H1 (cell line): ENCODE measurements around the gene GLI1. TPM values are rescaled to one million over a fixed set of nuclear protein-coding genes. Genes with fewer than 3 reads are reported as not detected.

Source experiments
- CTCF ChIA-PET: fragments of 300-600 bp; sonication (Branson Sonifier 250); formaldehyde crosslinking; loops from one replicate; lab custom pipeline; 2021; ENCODE audit not compliant: partially characterized antibody; lab: Charles Lee
- POLR2A ChIA-PET: fragments of 300-600 bp; sonication (Branson Sonifier 250); formaldehyde crosslinking; loops from one replicate; lab custom pipeline; 2021; ENCODE audit warnings: inconsistent platforms; ENCODE audit not compliant: partially characterized antibody; lab: Charles Lee
- DNase-seq, 2 experiments: peaks; one replicate each; pipeline versions ENCODE4 v3.0.0 to v3.0.0-alpha.2; 2010 to 2022; ENCODE audit warnings: low spot score in 2 of 2, low read depth in 1 of 2, mixed read lengths in 1 of 2
- FAIRE-seq: peaks from 2 replicates; lab custom pipeline; 2011; peaks lifted over from hg19 to GRCh38; lab: Jason Lieb, UNC
- H2AFZ ChIP-seq: 2 replicates; pipeline ENCODE4 v1.8.1; 2012; ENCODE audit warnings: low read length, inconsistent platforms
- H2AK5ac ChIP-seq: 2 replicates; pipeline ENCODE4 v1.6.1; 2013; ENCODE audit warnings: low read depth, low read length
- H2BK120ac ChIP-seq: replicated peaks from 2 replicates; pipeline ENCODE3; 2013; ENCODE audit warnings: low read depth, low read length, inconsistent platforms
- H2BK12ac ChIP-seq: 2 replicates; pipeline ENCODE4 v1.6.1; 2013; ENCODE audit warnings: low read depth, low read length
- H2BK15ac ChIP-seq: 2 replicates; pipeline ENCODE4 v1.6.1; 2013; ENCODE audit warnings: low read length
- H2BK20ac ChIP-seq: 2 replicates; pipeline ENCODE4 v1.6.1; 2013; ENCODE audit warnings: low read length
- H2BK5ac ChIP-seq: 2 replicates; pipeline ENCODE4 v1.6.1; 2013; ENCODE audit warnings: low read depth, low read length
- H3K14ac ChIP-seq: 2 replicates; pipeline ENCODE4 v1.6.1; 2013; ENCODE audit warnings: inconsistent platforms; ENCODE audit not compliant: insufficient read length
- H3K18ac ChIP-seq: 2 replicates; pipeline ENCODE4 v1.6.1; 2013; ENCODE audit warnings: low read length; ENCODE audit errors: extremely low read depth
- H3K23ac ChIP-seq: 2 replicates; pipeline ENCODE4 v1.6.1; 2013; ENCODE audit warnings: inconsistent platforms; ENCODE audit not compliant: insufficient read length
- H3K23me2 ChIP-seq: 2 replicates; pipeline ENCODE4 v1.6.1; 2013; ENCODE audit warnings: low read depth, low read length
- H3K27ac ChIP-seq: 2 replicates; pipeline ENCODE4 v1.6.1; 2011; ENCODE audit warnings: low read depth, low read length, inconsistent platforms
- H3K27me3 ChIP-seq, 4 experiments: replicated peaks in 1 of 4; 1 replicate in 1 of 4; 2 replicates in 3 of 4; pipeline versions ENCODE4 v1.6.1 to v1.8.1; 2011 to 2013; ENCODE audit warnings: low read length in 3 of 4, mild to moderate bottlenecking in 3 of 4, inconsistent platforms in 2 of 4, mixed read lengths in 2 of 4, moderate library complexity in 1 of 4; ENCODE audit not compliant: control insufficient read depth in 3 of 4, insufficient read depth in 3 of 4; ENCODE audit errors: extremely low read depth in 1 of 4
- H3K36me3 ChIP-seq, 4 experiments: 2 replicates each; pipeline versions ENCODE4 v1.6.1 to v1.8.1; 2011 to 2013; ENCODE audit warnings: mild to moderate bottlenecking in 4 of 4, low read length in 3 of 4, moderate library complexity in 2 of 4, control low read depth in 1 of 4, inconsistent platforms in 1 of 4; ENCODE audit not compliant: insufficient read depth in 4 of 4, control insufficient read depth in 2 of 4
- H3K4ac ChIP-seq: replicated peaks from 2 replicates; pipeline ENCODE3; 2013; ENCODE audit warnings: low read length, low read depth, mixed read lengths, inconsistent platforms; ENCODE audit not compliant: insufficient read length
- H3K4me1 ChIP-seq, 4 experiments: replicated peaks in 1 of 4; 1 replicate in 1 of 4; 2 replicates in 3 of 4; pipeline versions ENCODE4 v1.6.1 to v1.8.1; 2011 to 2013; ENCODE audit warnings: low read length in 3 of 4, inconsistent platforms in 2 of 4, mixed read lengths in 1 of 4; ENCODE audit not compliant: insufficient read depth in 4 of 4, control insufficient read depth in 3 of 4
- H3K4me2 ChIP-seq, 2 experiments: 2 replicates each; pipeline versions ENCODE4 v1.6.1 to v1.8.1; 2011 to 2013; ENCODE audit warnings: low read depth in 2 of 2, low read length in 2 of 2, control low read depth in 1 of 2, inconsistent platforms in 1 of 2, mild to moderate bottlenecking in 1 of 2; ENCODE audit not compliant: insufficient read depth in 1 of 2
- H3K4me3 ChIP-seq, 4 experiments: fragments of 200-600, 300-600 bp in 1 of 4; sonication (generic), shearing (Covaris generic), sonication (Bioruptor Twin) in 1 of 4; 2 replicates each; pipeline versions ENCODE4 v1.5.1 to v1.8.1; 2011 to 2016; ENCODE audit warnings: low read length in 4 of 4, low read depth in 3 of 4, control low read depth in 2 of 4, inconsistent platforms in 2 of 4, mild to moderate bottlenecking in 2 of 4, mixed read lengths in 1 of 4, moderate library complexity in 1 of 4; ENCODE audit not compliant: insufficient read depth in 2 of 4; ENCODE audit errors: extremely low read depth in 1 of 4
- H3K56ac ChIP-seq: replicated peaks from 2 replicates; pipeline ENCODE3; 2013; ENCODE audit warnings: low read depth, mild to moderate bottlenecking, mixed read lengths, low read length, inconsistent platforms; ENCODE audit not compliant: insufficient read length
- H3K79me1 ChIP-seq: 2 replicates; pipeline ENCODE4 v1.6.1; 2013; ENCODE audit warnings: low read depth, low read length, control low read depth
- H3K79me2 ChIP-seq, 2 experiments: 2 replicates each; pipeline versions ENCODE4 v1.6.1 to v1.8.1; 2012 to 2013; ENCODE audit warnings: low read length in 2 of 2, mild to moderate bottlenecking in 2 of 2, inconsistent platforms in 1 of 2; ENCODE audit not compliant: insufficient read depth in 2 of 2, control insufficient read depth in 1 of 2
- H3K9ac ChIP-seq, 4 experiments: replicated peaks in 1 of 4; 1 replicate in 1 of 4; 2 replicates in 3 of 4; pipeline versions ENCODE4 v1.6.1 to v1.8.1; 2011 to 2013; ENCODE audit warnings: low read depth in 3 of 4, low read length in 3 of 4, control low read depth in 2 of 4, mild to moderate bottlenecking in 2 of 4, moderate library complexity in 2 of 4, inconsistent platforms in 1 of 4; ENCODE audit errors: extremely low read depth in 1 of 4
- H3K9me3 ChIP-seq, 2 experiments: 2 replicates each; pipeline versions ENCODE4 v1.6.1 to v1.8.1; 2012 to 2013; ENCODE audit warnings: mild to moderate bottlenecking in 2 of 2, moderate library complexity in 2 of 2, control low read depth in 1 of 2, inconsistent platforms in 1 of 2, low read depth in 1 of 2, low read length in 1 of 2, mixed read lengths in 1 of 2; ENCODE audit not compliant: insufficient read depth in 2 of 2
- H4K20me1 ChIP-seq, 2 experiments: replicated peaks in 1 of 2; 2 replicates each; pipeline versions ENCODE3 to v1.8.1; 2011 to 2013; ENCODE audit warnings: inconsistent platforms in 2 of 2, low read length in 2 of 2, mild to moderate bottlenecking in 1 of 2; ENCODE audit not compliant: insufficient read depth in 2 of 2, control insufficient read depth in 1 of 2
- H4K5ac ChIP-seq: 2 replicates; pipeline ENCODE4 v1.6.1; 2013; ENCODE audit warnings: low read length, low read depth, mixed read lengths, inconsistent platforms; ENCODE audit not compliant: insufficient read length
- H4K8ac ChIP-seq: 2 replicates; pipeline ENCODE4 v1.8.0; 2013; ENCODE audit warnings: mild to moderate bottlenecking, moderate library complexity, low read length, inconsistent platforms; ENCODE audit not compliant: insufficient read depth; ENCODE audit errors: extremely low read depth
- H4K91ac ChIP-seq: replicated peaks from 2 replicates; pipeline ENCODE3; 2013; ENCODE audit warnings: low read length, mixed read lengths, inconsistent platforms; ENCODE audit not compliant: insufficient read length
- CTBP2 ChIP-seq: IDR thresholded peaks from 2 replicates; pipeline ENCODE4 v1.7.0; 2011; ENCODE audit warnings: borderline replicate concordance, mild to moderate bottlenecking, moderate library complexity, mixed read lengths, low read length; ENCODE audit not compliant: insufficient read depth, insufficient read length
- POLR2AphosphoS5 ChIP-seq: IDR thresholded peaks from 2 replicates; pipeline ENCODE4 v1.6.1; 2011; ENCODE audit warnings: low read depth, low read length
- WGBS, 2 experiments: shearing (Covaris generic) in 1 of 2; methylation state at CpG; one replicate each; pipeline versions ENCODE4 v1.1.6 to v1.1.7; 2013 to 2015; ENCODE audit warnings: low lambda C conversion rate in 2 of 2, mixed read lengths in 2 of 2, inconsistent platforms in 1 of 2, low coverage in 1 of 2, missing lambda C conversion rate in 1 of 2; ENCODE audit not compliant: insufficient replicate concordance in 2 of 2, insufficient coverage in 1 of 2, insufficient read length in 1 of 2; ENCODE audit errors: extremely low coverage in 1 of 2, missing lambda C conversion rate in 1 of 2; 5-methylcytosine and 5-hydroxymethylcytosine counted together
- polyA plus RNA-seq, 7 experiments: library from polyadenylated mRNA; depleted of rRNA in 3 of 7; stranded (reverse) in 5 of 7; unstranded in 2 of 7; fragments of >200 nt in 5 of 7; fragments of 200-250 nt in 2 of 7; gene quantifications; 1 replicate in 5 of 7; 2 replicates in 1 of 7; 4 replicates in 1 of 7; pipeline versions ENCODE4 v1.2.1 to v1.2.3, GENCODE V29; 2011 to 2013; ENCODE audit warnings: missing spikeins in 2 of 7, mixed read lengths in 2 of 7
- total RNA-seq: library from RNA; stranded (reverse); fragmentation: NEBNext Ultra II Directional; extraction: Animal tissue kit (Norgen Biotek cat#: 25700); gene quantifications from 2 replicates; pipeline ENCODE4 v1.2.1, GENCODE V29; 2021

GLI1 gene
- total and polyA plus RNA-seq, 2 of the 8 experiments (the other 6 are each of a cell fraction or from before 2014, with no cell fraction given): 23.5 to 25.3 TPM

DNA sequence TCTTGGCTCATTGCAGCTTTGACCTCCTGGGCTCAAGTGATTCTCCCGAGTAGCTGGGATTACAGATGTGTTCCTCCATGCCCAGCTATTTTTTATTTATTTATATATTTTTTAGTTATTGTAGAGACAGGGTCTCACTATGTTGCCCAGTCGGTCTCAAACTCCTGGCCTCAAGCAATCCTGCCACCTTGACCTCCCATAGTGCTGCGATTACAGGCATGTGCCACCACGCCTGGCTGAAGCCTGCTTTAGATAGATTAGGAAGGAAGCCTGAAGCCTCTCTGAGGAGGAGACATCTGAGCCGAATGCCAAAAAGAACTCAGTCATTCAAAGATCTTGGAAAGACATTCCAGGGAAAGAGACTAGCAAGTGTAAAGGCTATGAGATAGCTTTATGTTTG, 14.8 kb upstream of the GLI1 start:
- Histone ChIP-seq H3K4me2 (no peak overlapping the region), H2BK12ac (no peak overlapping the region), H4K5ac (no peak overlapping the region), H3K4ac (no peak overlapping the region), H3K79me2 (no peaks in the 10 kb centered on the region), H2BK120ac (no peak overlapping the region), H2AFZ (no peak overlapping the region), H3K4me1 (no peaks in the 10 kb centered on the region)
- no peak for DNase-seq
- TF ChIP-seq POLR2AphosphoS5 (no peak), CTBP2 (no peak)
- TF ChIP-seq, all 59 proteins: peak for 0
- Histone ChIP-seq H3K18ac (no peak overlapping the region), H3K9ac (no peak overlapping the region), H3K9me3 (peaks cover 0 to 3% of the 10 kb centered on the region in 2 experiments; a peak in 2 of 4 replicates), H3K4me3 (no peak overlapping the region), H2BK20ac (no peak overlapping the region), H2BK15ac (0 out of 2 replicates have a peak overlapping the region, but pooled peaks have one; percentile 29), H3K79me1 (no peaks in the 10 kb centered on the region), H4K91ac (no peak overlapping the region), H3K23me2 (no peaks in the 10 kb centered on the region), H2AK5ac (no peak overlapping the region), H2BK5ac (no peak overlapping the region), H4K20me1 (no peaks in the 10 kb centered on the region), H4K8ac (no peak overlapping the region), H3K14ac (no peak overlapping the region), H3K56ac (no peak overlapping the region), H3K27me3 (no peaks in the 10 kb centered on the region), H3K27ac (no peak overlapping the region), H3K23ac (no peak overlapping the region), H3K36me3 (no peaks in the 10 kb centered on the region)
- ChIA-PET POLR2A (interaction anchor here (0.9 to 4.6 kb wide), 2 partner anchors 9 to 14 kb away, joined by 3 to 34 read pairs; partner anchors contain the start of gene INHBE), CTCF (interaction anchor here (1.0 to 6.3 kb wide), 4 partner anchors 10 to 137 kb away, joined by 3 to 47 read pairs (median 4); partner anchors contain the start of gene INHBE)
- 86% methylated on average over 5 of the region's 5 CpGs; no CpG with 5 or more reads in 1 of the 2 experiments for WGBS, 2 experiments
- no peak for FAIRE-seq
